Activated CD4-positive, alpha-beta T cell treated with anti-CD3 and anti-CD28 coated beads for 24 hours (primary cell): ENCODE measurements around the gene KLHL10.

Source experiments
- DNase-seq, 2 donors: peaks; one replicate each; pipeline ENCODE4 v3.0.0-alpha.2; 2020; ENCODE audit warnings: low read depth in 2 of 2

The KLHL10 gene

DNA sequence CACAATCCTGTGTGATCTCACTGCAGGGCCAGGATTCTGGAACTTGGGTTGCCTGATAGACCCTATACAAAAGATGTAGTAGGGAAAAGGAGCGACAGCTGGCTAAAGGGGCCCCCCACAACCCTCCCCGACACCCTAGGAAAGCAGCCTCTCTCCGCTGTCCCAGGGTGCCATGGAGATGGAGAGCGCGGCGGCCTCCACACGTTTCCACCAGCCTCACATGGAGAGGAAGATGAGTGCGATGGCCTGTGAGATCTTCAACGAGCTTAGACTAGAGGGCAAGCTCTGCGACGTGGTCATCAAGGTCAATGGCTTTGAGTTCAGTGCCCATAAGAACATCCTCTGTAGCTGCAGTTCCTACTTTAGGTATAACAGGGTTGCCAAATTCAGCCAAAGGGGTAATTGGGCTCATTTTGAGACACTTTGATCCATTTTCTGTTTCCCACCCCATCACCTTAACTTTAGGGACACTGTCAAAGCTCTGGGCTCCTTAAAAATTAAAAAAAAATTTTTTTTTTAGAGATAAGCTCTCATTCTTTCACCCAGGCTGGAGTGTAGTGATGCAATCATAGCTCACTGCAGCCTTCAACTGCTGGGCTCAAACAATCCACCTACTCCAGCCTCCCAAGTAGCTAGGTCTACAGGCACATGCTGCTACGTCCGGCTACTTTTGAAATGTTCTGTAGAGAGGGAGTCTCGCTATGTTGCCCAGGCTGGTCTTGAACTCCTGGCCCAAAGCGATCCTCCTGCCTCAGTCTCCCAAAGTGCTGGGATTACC, at the start of gene KLHL10:
Gene KLHL10 (plus strand): TSS at position 65 of the 778 bp plus-strand sequence. CDS start 108 bp downstream, at position 173.
- DNase-seq, result no peak

- DNase-seq, result no peak
These were observed 44.5 kb upstream of the KLHL10 start for GRCh38 chr17:41792845-41793783.

GRCh38 chr17:41793784-41794539, 43.7 kb upstream of the KLHL10 start:
- DNase-seq, result no peak

- no peak for DNase-seq
These were observed 43.1 kb upstream of the KLHL10 start for GRCh38 chr17:41794540-41794975.

GRCh38 chr17:41796121-41796895, 41.3 kb upstream of the KLHL10 start:
- no peak for DNase-seq

DNA sequence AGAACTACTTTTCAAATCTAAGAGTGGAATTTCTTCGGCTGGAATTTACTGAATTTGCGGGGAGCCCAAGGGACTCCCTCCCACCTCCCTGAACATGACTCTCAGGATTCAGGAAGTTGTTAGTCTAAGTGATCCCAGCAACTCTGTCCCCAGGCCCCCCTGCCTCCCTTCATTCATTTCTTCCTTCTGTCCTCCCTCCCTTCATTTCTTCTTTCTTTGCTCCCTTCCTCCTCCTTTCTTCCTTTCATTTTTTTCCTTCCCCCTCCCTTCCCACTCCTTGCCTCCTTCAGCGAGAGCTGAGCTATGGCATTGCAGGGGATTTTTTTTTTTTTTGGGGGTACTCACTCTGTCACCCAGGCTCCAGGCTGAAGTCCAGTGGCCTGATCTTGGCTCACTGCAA, 40.2 kb upstream of the KLHL10 start:
- DNase-seq, result no peak

DNA sequence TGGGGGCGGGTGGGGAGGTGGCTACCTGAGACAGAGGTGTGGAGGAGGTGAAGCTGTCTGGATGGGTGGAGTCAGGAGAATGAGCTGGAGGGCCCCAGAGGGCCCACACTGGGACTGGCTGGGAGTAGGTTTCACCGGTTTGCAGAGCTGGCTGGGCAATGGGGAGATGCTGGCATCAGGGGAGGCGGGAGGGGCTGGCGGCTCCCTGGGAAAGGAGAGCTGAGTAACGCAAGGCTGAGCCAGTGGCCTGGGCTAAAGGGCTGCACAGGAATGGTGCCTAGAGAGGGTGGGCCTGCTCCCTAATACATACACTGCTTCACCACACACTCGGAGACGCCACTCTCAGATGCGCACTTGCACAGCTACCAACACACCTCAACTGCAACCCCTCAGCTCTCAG, 38.3 kb upstream of the KLHL10 start:
- no peak for DNase-seq

DNA sequence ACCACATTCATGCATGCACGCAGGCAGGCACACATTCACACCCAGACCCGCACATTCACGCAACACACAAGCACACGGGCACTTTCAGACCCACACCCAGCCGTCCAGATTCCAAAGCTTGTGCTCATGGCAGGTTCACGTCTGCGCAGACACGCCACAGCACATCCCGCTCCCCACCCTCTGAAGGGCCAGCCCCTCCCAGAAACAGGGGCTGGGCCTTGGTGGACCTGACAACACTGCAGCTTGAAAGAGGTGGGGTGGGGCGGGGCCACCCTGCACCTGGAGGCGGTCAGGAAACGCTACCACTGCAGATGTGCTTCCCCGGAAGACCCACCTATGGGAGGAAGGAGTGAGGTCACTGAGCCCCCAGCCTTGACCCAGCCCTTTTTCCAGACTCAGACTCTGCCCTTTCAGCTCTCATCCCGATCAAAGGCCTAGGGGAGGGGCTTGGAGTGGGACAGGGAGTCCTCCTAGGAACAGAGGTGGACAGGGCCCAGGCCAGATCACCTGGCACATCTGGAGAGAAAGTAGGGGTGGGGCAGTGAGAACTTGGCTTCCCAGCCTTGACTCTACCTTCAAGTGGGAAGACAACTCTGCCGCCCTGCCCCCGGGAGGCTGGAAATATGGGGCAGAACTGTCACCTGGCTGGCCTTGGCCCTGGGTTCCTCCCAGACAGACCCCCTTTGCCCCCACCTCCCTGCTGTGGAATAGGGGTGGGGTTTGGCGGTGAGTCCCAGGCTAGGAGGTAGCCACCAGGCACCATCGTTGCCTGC, 36.8 kb upstream of the KLHL10 start:
- no peak for DNase-seq

DNA sequence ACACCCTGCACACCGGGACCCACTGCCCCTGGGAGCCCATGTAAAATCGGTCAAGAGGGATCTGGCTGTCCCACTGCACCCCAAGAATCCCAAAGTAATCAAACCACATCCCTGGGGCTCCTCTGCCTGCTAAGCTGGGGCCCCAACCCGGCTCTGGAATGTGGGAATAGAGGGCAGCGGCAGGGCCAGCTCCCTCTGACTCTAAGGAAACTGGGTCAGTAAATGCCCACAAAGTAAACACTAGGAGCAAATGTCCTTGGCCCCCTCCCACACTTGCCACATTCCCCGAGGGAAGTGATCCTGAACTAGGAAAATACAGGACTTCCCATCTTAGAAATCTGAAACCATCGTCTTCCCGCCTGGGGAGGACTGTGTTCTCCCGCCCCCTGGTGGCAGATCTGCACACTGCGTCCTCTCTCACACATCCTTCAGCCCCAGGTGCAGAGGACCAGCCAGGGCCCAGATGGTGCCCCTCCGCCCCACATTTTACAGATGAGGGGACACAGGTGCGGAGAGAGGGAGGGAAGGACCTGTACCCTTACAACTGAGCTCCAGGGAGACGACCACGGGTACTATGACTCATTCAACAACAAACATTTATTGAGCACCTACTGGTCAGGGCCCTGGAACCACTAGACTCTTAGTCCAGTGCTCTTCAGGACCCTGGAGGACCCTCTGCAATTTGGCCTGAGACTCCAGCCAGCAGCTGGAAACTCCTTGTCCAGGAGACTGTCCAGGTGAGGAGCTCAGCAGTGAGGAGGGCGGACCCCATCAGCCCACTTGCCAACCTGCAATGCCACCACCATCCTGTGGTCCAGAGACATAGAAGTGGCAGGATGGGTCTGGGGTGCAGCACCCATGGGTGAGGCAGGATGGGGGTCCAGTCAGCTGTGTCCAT, 36.0 kb upstream of the KLHL10 start:
- peak; percentile 60 to 63 for DNase-seq

DNA sequence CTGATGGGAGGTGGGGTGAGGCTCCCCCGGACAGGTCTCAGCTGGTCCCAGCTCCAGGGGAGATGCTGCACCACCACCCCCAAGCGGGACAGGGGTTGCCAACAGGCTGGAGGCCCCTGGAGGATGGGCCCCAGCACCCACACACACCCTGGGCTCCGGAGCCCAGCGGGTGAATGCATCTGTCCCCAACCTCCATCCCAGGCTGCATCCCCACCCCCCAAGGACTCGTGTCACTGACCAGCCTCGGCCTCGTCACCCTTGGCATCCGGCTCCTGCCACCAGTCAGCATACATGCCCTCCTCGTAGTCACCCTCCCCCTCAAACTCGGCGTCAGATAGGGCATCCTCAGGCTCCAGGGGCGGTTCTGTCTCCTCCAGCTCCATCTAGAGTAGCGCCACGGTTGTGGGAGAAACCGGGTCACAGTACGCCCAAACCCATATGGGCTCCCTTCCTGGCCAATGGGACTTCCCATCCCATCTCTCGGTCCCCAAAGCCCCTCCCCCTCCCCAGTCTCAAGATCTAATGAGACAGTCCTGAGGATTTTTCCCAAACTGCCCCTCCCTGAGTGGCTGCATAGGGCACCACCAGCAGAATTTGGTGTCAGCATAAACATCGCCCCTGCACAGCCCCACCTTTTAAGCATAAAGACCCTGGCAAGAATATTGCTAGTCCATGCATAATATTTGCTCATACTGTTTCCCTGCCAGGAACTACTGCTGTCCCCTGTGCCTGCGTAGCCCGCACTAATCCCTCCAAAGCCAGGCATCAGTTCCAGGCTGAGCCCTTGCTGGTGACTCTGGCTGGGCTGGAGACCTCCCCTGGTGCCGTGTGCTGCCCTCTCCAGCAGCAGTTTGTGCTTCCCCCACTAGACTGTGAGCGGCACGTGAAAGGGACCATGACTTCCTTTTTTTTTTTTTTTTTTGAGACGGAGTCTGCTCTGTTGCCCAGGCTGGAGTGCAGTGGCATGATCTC, 34.3 kb upstream of the KLHL10 start:
- DNase-seq, result no peak

- no peak for DNase-seq
These were observed 30.8 kb upstream of the KLHL10 start for GRCh38 chr17:41806685-41807445.

DNA sequence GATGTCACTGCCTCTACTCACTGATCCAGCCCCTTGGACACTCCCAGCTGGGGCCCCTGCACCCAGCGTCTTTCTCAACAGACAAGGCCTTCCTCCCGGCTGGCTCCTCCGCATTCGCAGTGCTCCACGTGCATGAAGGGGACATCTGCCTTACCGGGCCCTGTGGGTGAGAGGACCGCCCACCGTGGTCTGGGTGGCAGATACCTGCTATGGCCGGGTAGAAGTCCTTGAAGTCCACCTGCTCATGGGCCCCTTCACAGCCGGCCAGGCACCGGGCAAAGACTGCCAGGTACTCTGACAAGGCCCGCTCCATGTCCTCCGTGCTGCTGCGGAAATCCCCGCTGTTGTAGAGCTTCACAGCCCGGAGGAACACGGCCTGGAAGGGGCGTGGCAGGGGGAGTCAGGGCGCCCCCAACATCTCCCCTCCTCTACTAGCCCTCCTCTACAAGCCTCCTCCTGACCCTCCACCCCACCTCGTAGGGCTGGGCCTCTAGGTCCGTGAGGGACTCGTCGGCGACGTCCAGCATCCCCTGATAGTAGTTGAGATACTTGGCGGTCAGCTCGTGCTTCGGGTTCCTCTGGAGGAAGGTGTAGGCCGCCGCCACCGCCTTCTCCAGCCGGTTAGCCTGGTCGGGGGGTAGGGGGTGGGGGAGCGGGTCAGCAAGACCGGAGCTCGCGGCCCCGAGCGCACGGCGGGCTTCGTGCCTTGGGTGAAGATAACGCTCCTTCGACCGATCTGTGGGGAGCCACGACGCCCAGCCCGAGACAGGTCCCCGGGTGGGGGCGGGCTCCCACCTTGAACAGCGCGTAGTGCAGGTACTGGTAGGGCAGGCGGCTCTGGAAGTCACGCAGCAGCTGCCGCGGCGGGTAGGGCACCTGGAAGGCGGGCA, 26.7 kb upstream of the KLHL10 start:
- DNase-seq, result no peak

GRCh38 chr17:41811549-41812380, 25.9 kb upstream of the KLHL10 start, which contains the start of gene P3H4:
TSS of gene P3H4 (minus strand) at chr17:41811949. CDS start at chr17:41811915, 34 bp downstream.
- peak; percentile 43 to 60 for DNase-seq

DNA sequence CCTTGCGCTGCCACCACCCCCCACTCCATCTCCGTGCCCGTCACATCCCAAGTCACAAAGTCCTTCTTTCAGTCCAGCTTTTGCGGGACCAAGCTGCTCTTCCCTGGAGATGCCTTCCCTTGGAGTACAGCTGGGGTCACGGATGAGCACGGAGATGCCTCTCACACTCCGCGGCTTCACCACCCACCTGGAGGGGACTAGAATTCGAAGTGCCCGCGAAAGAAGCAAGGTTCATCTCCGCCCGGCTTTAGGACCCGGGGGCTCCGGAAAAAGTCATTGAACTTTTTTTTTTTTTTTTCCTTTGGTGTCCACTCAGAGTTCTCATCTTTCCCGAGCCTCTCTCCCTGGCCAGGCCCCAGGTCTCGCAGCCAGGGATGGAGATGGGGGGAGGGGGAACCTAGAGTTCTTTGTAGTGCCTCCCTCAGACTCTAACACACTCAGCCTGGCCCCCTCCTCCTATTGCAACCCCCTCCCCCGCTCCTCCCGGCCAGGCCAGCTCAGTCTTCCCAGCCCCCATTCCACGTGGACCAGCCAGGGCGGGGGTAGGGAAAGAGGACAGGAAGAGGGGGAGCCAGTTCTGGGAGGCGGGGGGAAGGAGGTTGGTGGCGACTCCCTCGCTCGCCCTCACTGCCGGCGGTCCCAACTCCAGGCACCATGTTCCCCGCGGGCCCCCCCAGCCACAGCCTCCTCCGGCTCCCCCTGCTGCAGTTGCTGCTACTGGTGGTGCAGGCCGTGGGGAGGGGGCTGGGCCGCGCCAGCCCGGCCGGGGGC, 25.1 kb upstream of the KLHL10 start, which contains the start of gene FKBP10:
Gene FKBP10 (plus strand): TSS at position 624 of the 771 bp plus-strand sequence. CDS start 31 bp downstream, at position 655.
- peak in 1 of 2 donors; percentile 8 for DNase-seq
